PC-9 (cell line): Measurements from ENCODE around the gene CNN2. TPM values are rescaled to one million over a fixed set of nuclear protein-coding genes. Genes with fewer than 3 reads are reported as not detected.

Experiments
- BruUV-seq: library from RNA; stranded (reverse); fragments of 400-500 nt; replicated peaks from 2 replicates; lab custom pipeline; 2021; lab: Mats Ljungman, UMichigan
- CTCF ChIA-PET: fragments of 300-600 bp; sonication (Branson Sonifier 250); formaldehyde crosslinking; loops from one replicate; lab custom pipeline; 2022; ENCODE audit warnings: antibody characterized with exemption; lab: Charles Lee
- POLR2A ChIA-PET: fragments of 300-600 bp; sonication (Branson Sonifier 250); formaldehyde crosslinking; loops from one replicate; lab custom pipeline; 2022; ENCODE audit warnings: antibody characterized with exemption; ENCODE audit not compliant: unreplicated experiment; lab: Charles Lee
- DNase-seq, 2 experiments: peaks; one replicate each; pipeline versions ENCODE4 v3.0.0 to v3.0.0-alpha.2; 2015 to 2022; ENCODE audit warnings: mixed read lengths in 1 of 2
- H2AFZ ChIP-seq: fragments of 200-600 bp; sonication (generic); 2 replicates; pipeline ENCODE4 v1.8.1; 2017; ENCODE audit warnings: antibody characterized with exemption
- H3F3A ChIP-seq: fragments of 200-600 bp; sonication (generic); 2 replicates; pipeline ENCODE4 v1.8.1; 2017; ENCODE audit warnings: antibody characterized with exemption, mild to moderate bottlenecking, low read depth; ENCODE audit not compliant: insufficient read depth
- H3K27ac ChIP-seq: fragments of 200-600 bp; sonication (generic); 2 replicates; pipeline ENCODE4 v1.6.1; 2016; ENCODE audit warnings: mixed run types
- H3K27me3 ChIP-seq: fragments of 200-600 bp; sonication (generic); 2 replicates; pipeline ENCODE4 v1.6.1; 2016; ENCODE audit warnings: low read depth, mixed run types; ENCODE audit not compliant: insufficient read depth
- H3K36me3 ChIP-seq: fragments of 200-600 bp; sonication (generic); 2 replicates; pipeline ENCODE4 v1.6.1; 2016; ENCODE audit warnings: low read depth, mixed run types
- H3K4me1 ChIP-seq: fragments of 200-600 bp; sonication (generic); replicated peaks from 2 replicates; pipeline ENCODE4 v1.6.1; 2016; ENCODE audit warnings: mixed run types; ENCODE audit not compliant: insufficient read depth
- H3K4me2 ChIP-seq: fragments of 200-600 bp; sonication (generic); 2 replicates; pipeline ENCODE4 v1.6.1; 2017; ENCODE audit warnings: mixed run types
- H3K4me3 ChIP-seq: fragments of 200-600 bp; sonication (generic); 2 replicates; pipeline ENCODE4 v1.6.1; 2016; ENCODE audit warnings: mixed run types
- H3K79me2 ChIP-seq: fragments of 200-600 bp; sonication (generic); 2 replicates; pipeline ENCODE4 v1.6.1; 2017; ENCODE audit warnings: low read depth, mixed run types
- H3K9me2 ChIP-seq: fragments of 200-600 bp; sonication (generic); 2 replicates; pipeline ENCODE4 v1.8.1; 2017; ENCODE audit warnings: mild to moderate bottlenecking; ENCODE audit not compliant: insufficient read depth
- H3K9me3 ChIP-seq: fragments of 200-600 bp; sonication (generic); 2 replicates; pipeline ENCODE4 v1.8.1; 2016; ENCODE audit warnings: low read depth; ENCODE audit not compliant: insufficient read depth
- H4K20me1 ChIP-seq: fragments of 200-600 bp; sonication (generic); 2 replicates; pipeline ENCODE4 v1.8.1; 2017; ENCODE audit not compliant: insufficient read depth
- EZH2 ChIP-seq: fragments of 200-600 bp; sonication (generic); IDR thresholded peaks from 2 replicates; pipeline ENCODE4 v1.8.0; 2017; ENCODE audit warnings: antibody characterized with exemption, low read depth
- intact Hi-C: fragments of 100-400 bp; cut with micrococcal nuclease; formaldehyde crosslinking; loops from one replicate; pipeline ENCODE4 v1.10.0; 2022; ENCODE audit not compliant: unreplicated experiment
- total RNA-seq: library from RNA; stranded (reverse); gene quantifications from 2 replicates; pipeline ENCODE4 v1.2.3, GENCODE V29; 2021
- TF ChIP-seq, protein P1 (sequence below): fragments of 200-600 bp; sonication (generic); conservative IDR thresholded peaks from 2 replicates; pipeline ENCODE4 v1.6.1; 2017; ENCODE audit warnings: mixed run types, antibody characterized with exemption, mild to moderate bottlenecking, moderate library complexity

The CNN2 gene
- total RNA-seq, 1 experiment from 2014 or later: 206 TPM

DNA sequence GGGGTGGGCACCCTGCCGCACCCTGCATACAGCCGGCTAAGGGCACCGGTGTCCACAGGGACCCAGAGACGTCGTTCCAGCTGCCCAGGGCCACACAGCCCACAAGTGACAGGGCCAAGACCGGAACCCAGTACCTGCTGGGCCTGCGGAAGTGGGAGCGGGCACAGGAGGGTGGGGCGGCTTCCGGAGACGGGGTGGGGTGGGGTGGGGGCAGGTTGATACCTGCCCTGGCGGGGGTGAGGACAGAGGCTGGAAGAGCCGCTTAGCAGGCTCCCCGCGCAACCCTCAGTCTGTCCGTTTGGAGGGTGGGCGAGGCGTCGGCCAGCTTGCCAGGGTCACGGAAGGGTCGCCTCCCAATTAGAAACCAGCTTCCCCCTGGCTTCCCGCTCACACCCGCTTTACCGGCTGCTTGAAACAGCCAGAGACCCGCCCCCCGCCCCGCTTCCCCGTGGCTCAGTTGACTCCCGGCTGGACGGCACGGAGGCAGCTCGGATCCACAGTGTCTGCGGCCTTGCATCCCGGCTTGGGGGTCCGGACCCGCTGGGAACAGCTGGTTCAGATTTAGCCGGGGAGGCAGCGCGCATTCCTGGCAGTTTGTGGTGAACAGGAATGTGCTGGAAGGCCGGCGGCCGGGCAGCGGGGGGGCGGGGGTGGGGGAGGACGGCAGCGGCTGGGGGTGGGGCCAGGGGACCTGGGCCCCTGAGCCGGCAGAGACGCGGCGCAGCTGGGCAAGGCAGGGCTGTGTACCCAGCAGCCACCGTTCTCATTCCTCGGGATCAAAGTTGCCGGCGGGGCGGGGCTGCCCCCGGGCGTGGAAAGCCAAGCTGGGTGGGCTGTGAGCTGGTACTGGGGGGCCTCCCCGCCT is 1.9 kb downstream of the CNN2 start:
- no TSS peak for BruUV-seq
- Histone ChIP-seq H2AFZ (peak overlapping the region; percentile 78), H3K9me2 (no peaks in the 10 kb centered on the region), H4K20me1 (peaks cover 5% of the 10 kb centered on the region; the same call in 1 of the 2 replicates), H3F3A (peaks cover 23% of the 10 kb centered on the region), H3K27ac (peak overlapping the region; percentile 62), H3K27me3 (no peaks in the 10 kb centered on the region), H3K4me1 (peaks cover 9% of the 10 kb centered on the region; the same call in 1 of the 2 replicates), H3K4me2 (peak overlapping the region; percentile 96), H3K36me3 (no peaks in the 10 kb centered on the region), H3K79me2 (peaks cover 29% of the 10 kb centered on the region), H3K9me3 (no peaks in the 10 kb centered on the region), H3K4me3 (peak overlapping the region; percentile 91)
- DNase-seq: peak; percentile 64 to 72
- no peak for TF ChIP-seq EZH2
- TF ChIP-seq, protein P1, sequence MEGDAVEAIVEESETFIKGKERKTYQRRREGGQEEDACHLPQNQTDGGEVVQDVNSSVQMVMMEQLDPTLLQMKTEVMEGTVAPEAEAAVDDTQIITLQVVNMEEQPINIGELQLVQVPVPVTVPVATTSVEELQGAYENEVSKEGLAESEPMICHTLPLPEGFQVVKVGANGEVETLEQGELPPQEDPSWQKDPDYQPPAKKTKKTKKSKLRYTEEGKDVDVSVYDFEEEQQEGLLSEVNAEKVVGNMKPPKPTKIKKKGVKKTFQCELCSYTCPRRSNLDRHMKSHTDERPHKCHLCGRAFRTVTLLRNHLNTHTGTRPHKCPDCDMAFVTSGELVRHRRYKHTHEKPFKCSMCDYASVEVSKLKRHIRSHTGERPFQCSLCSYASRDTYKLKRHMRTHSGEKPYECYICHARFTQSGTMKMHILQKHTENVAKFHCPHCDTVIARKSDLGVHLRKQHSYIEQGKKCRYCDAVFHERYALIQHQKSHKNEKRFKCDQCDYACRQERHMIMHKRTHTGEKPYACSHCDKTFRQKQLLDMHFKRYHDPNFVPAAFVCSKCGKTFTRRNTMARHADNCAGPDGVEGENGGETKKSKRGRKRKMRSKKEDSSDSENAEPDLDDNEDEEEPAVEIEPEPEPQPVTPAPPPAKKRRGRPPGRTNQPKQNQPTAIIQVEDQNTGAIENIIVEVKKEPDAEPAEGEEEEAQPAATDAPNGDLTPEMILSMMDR: no peak
- ChIA-PET POLR2A (interaction anchor here (0.6 kb wide), 2 partner anchors 25 to 49 kb away, joined by 3 to 21 read pairs; no protein-coding TSS in a partner anchor), CTCF (interaction anchor here (0.7 kb wide), 1 partner anchor 216 kb away, joined by 3 read pairs; no protein-coding TSS in a partner anchor)
- intact Hi-C loops: no loop called here

DNA sequence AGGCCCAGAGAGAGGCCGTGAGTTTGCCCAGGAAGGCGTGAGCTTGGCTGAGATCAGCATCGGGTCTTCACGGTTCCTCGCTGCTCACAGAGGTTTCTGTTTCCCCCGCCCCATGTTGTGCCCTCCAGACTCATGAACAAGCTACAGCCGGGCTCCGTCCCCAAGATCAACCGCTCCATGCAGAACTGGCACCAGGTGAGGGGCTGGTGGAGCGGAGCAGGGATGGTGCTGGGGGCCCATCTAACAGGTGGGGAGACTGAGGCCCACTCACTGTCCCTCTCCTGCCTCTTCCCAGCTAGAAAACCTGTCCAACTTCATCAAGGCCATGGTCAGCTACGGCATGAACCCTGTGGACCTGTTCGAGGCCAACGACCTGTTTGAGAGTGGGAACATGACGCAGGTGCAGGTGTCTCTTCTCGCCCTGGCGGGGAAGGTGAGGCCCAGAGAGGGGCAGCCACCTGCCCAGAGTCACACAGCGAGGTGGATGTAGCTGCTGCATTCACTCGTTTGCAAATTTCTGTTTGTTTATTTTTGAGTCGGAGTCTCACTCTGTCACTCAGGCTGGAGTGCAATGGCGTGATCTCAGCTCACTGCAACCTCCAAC is 6.0 kb downstream of the CNN2 start:
- DNase-seq: no peak
- no peak for TF ChIP-seq EZH2
- TF ChIP-seq, protein P1: no peak
- intact Hi-C loops: no loop called here
- POLR2A ChIA-PET: no interaction called here
- Histone ChIP-seq H3K9me3 (no peaks in the 10 kb centered on the region), H2AFZ (no peak overlapping the region), H3K27me3 (no peaks in the 10 kb centered on the region), H3K4me2 (no peak overlapping the region), H3K4me1 (0 out of 2 replicates have a peak, but pooled peaks cover 6% of the 10 kb centered on the region), H4K20me1 (peaks cover 5% of the 10 kb centered on the region; the same call in 1 of the 2 replicates), H3K79me2 (peaks cover 20% of the 10 kb centered on the region), H3K9me2 (no peaks in the 10 kb centered on the region), H3F3A (peaks cover 9% of the 10 kb centered on the region; the same call in 1 of the 2 replicates), H3K36me3 (no peaks in the 10 kb centered on the region), H3K4me3 (no peak overlapping the region), H3K27ac (no peak overlapping the region)
- no TSS peak for BruUV-seq
- CTCF ChIA-PET: no interaction called here

DNA sequence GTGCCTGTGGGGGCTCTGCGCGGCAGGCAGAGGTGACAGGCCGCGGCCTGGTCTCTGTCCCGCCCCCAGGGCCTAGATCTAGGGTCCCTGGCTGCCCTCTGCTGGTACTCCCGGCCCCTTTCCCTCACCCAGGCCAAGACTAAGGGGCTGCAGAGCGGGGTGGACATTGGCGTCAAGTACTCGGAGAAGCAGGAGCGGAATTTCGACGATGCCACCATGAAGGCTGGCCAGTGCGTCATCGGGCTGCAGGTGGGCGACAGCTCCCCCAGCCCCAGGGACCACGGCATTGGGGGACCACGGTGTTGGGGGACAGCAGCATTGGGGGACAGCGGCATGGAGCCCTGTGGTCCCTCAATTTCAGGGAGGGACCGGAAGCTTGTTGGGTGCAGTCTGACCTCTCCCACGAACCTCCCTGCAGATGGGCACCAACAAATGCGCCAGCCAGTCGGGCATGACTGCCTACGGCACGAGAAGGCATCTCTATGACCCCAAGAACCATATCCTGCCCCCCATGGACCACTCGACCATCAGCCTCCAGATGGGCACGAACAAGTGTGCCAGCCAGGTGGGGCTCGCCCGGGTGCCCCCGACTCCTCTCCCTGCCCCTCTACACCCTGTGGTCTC is 9.7 kb downstream of the CNN2 start:
- no peaks in the 10 kb centered on the region for H3K79me2 ChIP-seq
- peaks cover 6% of the 10 kb centered on the region; the same call in 1 of the 2 replicates for H3K4me1 ChIP-seq
- BruUV-seq: no TSS peak
- peaks cover 33% of the 10 kb centered on the region; the same call in 1 of the 2 replicates for H3F3A ChIP-seq
- POLR2A ChIA-PET: interaction anchor here (0.5 kb wide), 1 partner anchor 89 kb away, joined by 11 read pairs; no protein-coding TSS in a partner anchor
- no peaks in the 10 kb centered on the region for H3K9me2 ChIP-seq
- intact Hi-C loops: no loop called here
- H3K9me3 ChIP-seq: no peaks in the 10 kb centered on the region
- no peak overlapping the region for H2AFZ ChIP-seq
- H3K4me2 ChIP-seq: no peak overlapping the region
- no peaks in the 10 kb centered on the region for H3K36me3 ChIP-seq
- no peaks in the 10 kb centered on the region for H3K27me3 ChIP-seq
- CTCF ChIA-PET: no interaction called here
- no peaks in the 10 kb centered on the region for H4K20me1 ChIP-seq
- no peak for DNase-seq
- TF ChIP-seq, protein P1: no peak
- TF ChIP-seq EZH2: no peak
- no peak overlapping the region for H3K4me3 ChIP-seq
- no peak overlapping the region for H3K27ac ChIP-seq
